Nephron (organoid): ENCODE data around the gene RALGPS1.

ENCODE experiments used
- H3K27ac Mint-ChIP-seq, 3 experiments: 2 replicates each; pipeline ENCODE4 v1.8.0; 2020; ENCODE audit warnings: mixed read lengths in 3 of 3, mild to moderate bottlenecking in 2 of 3, moderate library complexity in 1 of 3
- H3K27me3 Mint-ChIP-seq: 2 replicates; pipeline ENCODE4 v1.8.0; 2021; ENCODE audit warnings: low read depth, mild to moderate bottlenecking, moderate library complexity, mixed read lengths
- H3K36me3 Mint-ChIP-seq: 2 replicates; pipeline ENCODE4 v1.8.0; 2020; ENCODE audit warnings: low read depth, mixed read lengths
- H3K4me1 Mint-ChIP-seq: 2 replicates; pipeline ENCODE4 v1.8.0; 2020; ENCODE audit warnings: mixed read lengths
- H3K4me3 Mint-ChIP-seq, 3 experiments: 2 replicates each; pipeline ENCODE4 v1.8.0; 2020; ENCODE audit warnings: mild to moderate bottlenecking in 3 of 3, mixed read lengths in 3 of 3, moderate library complexity in 2 of 3
- H3K9me3 Mint-ChIP-seq: 2 replicates; pipeline ENCODE4 v1.8.0; 2020; ENCODE audit warnings: mixed read lengths
- CTCF ChIP-seq, 3 experiments: fragments of 200-600 bp; sonication (generic); IDR thresholded peaks; one replicate each; pipeline ENCODE4 v1.5.0; 2021; ENCODE audit warnings: antibody characterized with exemption in 3 of 3; ENCODE audit not compliant: unreplicated experiment in 3 of 3

Gene RALGPS1

GRCh38 chr9:126932871-126933321, 18.3 kb downstream of the RALGPS1 start:
- no peak overlapping the region for H3K27ac Mint-ChIP-seq
- peaks cover 15% of the 10 kb centered on the region for H3K27me3 Mint-ChIP-seq
- H3K36me3 Mint-ChIP-seq, result no peaks in the 10 kb centered on the region
- TF ChIP-seq CTCF (IDR thresholded peaks at IDR 0.05; ENCODE audit: unreplicated experiment in 3 of 3), result no peak
- no peaks in the 10 kb centered on the region for H3K4me1 Mint-ChIP-seq
- H3K4me3 Mint-ChIP-seq, result no peak overlapping the region
- H3K9me3 Mint-ChIP-seq, result no peaks in the 10 kb centered on the region

GRCh38 chr9:126933334-126933980, 18.9 kb downstream of the RALGPS1 start:
- H3K4me3 Mint-ChIP-seq, result no peak overlapping the region
- TF ChIP-seq CTCF (IDR thresholded peaks at IDR 0.05; ENCODE audit: unreplicated experiment in 3 of 3), result no peak
- no peaks in the 10 kb centered on the region for H3K36me3 Mint-ChIP-seq
- no peaks in the 10 kb centered on the region for H3K4me1 Mint-ChIP-seq
- H3K9me3 Mint-ChIP-seq, result no peaks in the 10 kb centered on the region
- no peak overlapping the region for H3K27ac Mint-ChIP-seq
- H3K27me3 Mint-ChIP-seq, result peaks cover 19% of the 10 kb centered on the region

GRCh38 chr9:126934441-126934840, 19.9 kb downstream of the RALGPS1 start:
- no peak for TF ChIP-seq CTCF (IDR thresholded peaks at IDR 0.05; ENCODE audit: unreplicated experiment in 3 of 3)
- peaks cover 21% of the 10 kb centered on the region for H3K27me3 Mint-ChIP-seq
- no peaks in the 10 kb centered on the region for H3K9me3 Mint-ChIP-seq
- no peaks in the 10 kb centered on the region for H3K4me1 Mint-ChIP-seq
- no peak overlapping the region for H3K27ac Mint-ChIP-seq
- no peaks in the 10 kb centered on the region for H3K36me3 Mint-ChIP-seq
- H3K4me3 Mint-ChIP-seq, result no peak overlapping the region

GRCh38 chr9:126935630-126936029, 21.0 kb downstream of the RALGPS1 start:
- Mint-ChIP-seq H3K36me3 (no peaks in the 10 kb centered on the region), H3K4me1 (peaks cover 3% of the 10 kb centered on the region), H3K27me3 (peaks cover 21% of the 10 kb centered on the region), H3K4me3 (no peak overlapping the region), H3K27ac (no peak overlapping the region), H3K9me3 (no peaks in the 10 kb centered on the region)
- TF ChIP-seq CTCF (IDR thresholded peaks at IDR 0.05; ENCODE audit: unreplicated experiment in 3 of 3), result no peak

GRCh38 chr9:126937444-126937843, 22.9 kb downstream of the RALGPS1 start:
- Mint-ChIP-seq H3K9me3 (no peaks in the 10 kb centered on the region), H3K27ac (no peak overlapping the region), H3K36me3 (no peaks in the 10 kb centered on the region), H3K4me3 (no peak overlapping the region), H3K27me3 (peaks cover 21% of the 10 kb centered on the region), H3K4me1 (peaks cover 9% of the 10 kb centered on the region)
- TF ChIP-seq CTCF (IDR thresholded peaks at IDR 0.05; ENCODE audit: unreplicated experiment in 3 of 3), result no peak

GRCh38 chr9:126938327-126938726, 23.7 kb downstream of the RALGPS1 start:
- Mint-ChIP-seq H3K9me3 (no peaks in the 10 kb centered on the region), H3K27ac (no peak overlapping the region), H3K4me1 (peaks cover 10% of the 10 kb centered on the region), H3K36me3 (no peaks in the 10 kb centered on the region), H3K4me3 (no peak overlapping the region), H3K27me3 (peaks cover 15% of the 10 kb centered on the region)
- TF ChIP-seq CTCF (IDR thresholded peaks at IDR 0.05; ENCODE audit: unreplicated experiment in 3 of 3), result no peak
